NCI-H146 treated with DMSO at 0.1 percent for 48 hours (cell line): ENCODE data around the gene GTF3C5.
"Not testable (repeated sequence)": the region's sequence is repeated elsewhere in the genome, so short reads cannot be mapped to it uniquely, and the experiment has no call there.

Experiments
- DNase-seq: peaks from one replicate; lab custom pipeline; 2025; ENCODE audit not compliant: unreplicated experiment; lab: John Stamatoyannopoulos, UW

Gene GTF3C5

GRCh38 chr9:133051966-133052539 is 21.3 kb downstream of the GTF3C5 start:
- no peak for DNase-seq

GRCh38 chr9:133054194-133054890 is 23.5 kb downstream of the GTF3C5 start:
- no peak for DNase-seq

DNA sequence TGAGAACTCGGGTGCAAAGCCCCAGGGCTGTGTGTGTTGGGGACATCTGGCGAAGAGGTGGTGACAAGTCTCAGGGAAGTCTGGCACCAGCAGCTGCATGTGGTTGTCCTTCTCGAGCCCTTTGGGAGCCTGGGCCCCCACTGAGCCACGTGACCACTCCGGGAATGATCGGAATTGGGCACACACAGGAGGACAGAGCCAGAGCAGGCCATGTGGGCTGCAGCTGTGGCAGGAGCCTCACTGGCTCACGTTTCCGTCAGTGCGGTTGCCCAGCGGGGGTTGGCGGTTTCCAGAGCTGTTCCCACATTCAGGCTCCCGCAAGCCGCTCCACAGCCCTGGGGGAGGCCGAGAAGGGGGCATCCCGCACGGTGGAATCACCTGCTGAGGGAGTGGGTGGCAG is 24.2 kb downstream of the GTF3C5 start:
- no peak for DNase-seq

- DNase-seq, result no peak
These were observed 25.1 kb downstream of the GTF3C5 start for GRCh38 chr9:133055788-133056420.

DNA sequence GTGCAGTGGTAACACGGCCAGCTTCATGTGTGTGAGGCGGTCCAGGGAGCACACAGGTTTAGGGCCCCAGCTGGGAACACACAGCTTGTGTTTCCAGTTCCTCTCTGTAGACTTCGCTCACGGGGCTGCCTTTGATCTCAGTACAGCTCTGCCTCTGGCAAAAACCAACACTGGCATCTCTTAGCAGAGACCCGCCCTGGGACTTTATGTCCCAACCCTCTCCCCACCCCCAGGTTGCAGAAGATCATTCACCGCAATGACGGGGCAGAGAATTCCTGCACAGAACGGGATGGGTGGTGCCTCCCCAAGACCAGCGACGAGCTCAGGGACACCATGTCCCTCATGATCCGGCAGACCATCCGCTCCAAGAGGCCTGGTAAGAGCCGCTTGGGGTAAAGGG is 25.7 kb downstream of the GTF3C5 start:
- no peak for DNase-seq

GRCh38 chr9:133057006-133057405 is 26.2 kb downstream of the GTF3C5 start:
- DNase-seq, result no peak

- DNase-seq, result no peak
These were observed 26.8 kb downstream of the GTF3C5 start for GRCh38 chr9:133057553-133057952.

GRCh38 chr9:133058071-133058470 is 27.3 kb downstream of the GTF3C5 start:
- no peak for DNase-seq

GRCh38 chr9:133058550-133059320 is 27.9 kb downstream of the GTF3C5 start:
- no peak for DNase-seq

GRCh38 chr9:133059623-133060022 is 28.8 kb downstream of the GTF3C5 start:
- DNase-seq, result no peak

DNA sequence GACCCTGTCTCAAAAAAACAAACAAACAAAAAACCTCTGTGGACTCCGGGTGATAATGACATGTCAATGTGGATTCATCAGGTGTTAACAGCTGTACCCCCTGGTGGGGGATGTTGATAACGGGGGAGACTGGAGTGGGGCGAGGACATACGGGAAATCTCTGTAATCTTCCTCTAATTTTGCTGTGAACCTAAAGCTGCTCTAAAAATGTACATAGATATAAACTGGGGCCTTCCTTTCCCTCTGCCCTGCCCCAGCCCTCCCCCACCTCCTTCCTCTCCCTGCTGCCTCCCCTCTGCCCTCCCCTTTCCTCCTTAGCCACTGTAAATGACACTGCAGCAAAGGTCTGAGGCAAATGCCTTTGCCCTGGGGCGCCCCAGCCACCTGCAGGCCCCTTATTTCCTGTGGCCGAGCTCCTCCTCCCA is 29.6 kb downstream of the GTF3C5 start:
- no peak for DNase-seq

DNA sequence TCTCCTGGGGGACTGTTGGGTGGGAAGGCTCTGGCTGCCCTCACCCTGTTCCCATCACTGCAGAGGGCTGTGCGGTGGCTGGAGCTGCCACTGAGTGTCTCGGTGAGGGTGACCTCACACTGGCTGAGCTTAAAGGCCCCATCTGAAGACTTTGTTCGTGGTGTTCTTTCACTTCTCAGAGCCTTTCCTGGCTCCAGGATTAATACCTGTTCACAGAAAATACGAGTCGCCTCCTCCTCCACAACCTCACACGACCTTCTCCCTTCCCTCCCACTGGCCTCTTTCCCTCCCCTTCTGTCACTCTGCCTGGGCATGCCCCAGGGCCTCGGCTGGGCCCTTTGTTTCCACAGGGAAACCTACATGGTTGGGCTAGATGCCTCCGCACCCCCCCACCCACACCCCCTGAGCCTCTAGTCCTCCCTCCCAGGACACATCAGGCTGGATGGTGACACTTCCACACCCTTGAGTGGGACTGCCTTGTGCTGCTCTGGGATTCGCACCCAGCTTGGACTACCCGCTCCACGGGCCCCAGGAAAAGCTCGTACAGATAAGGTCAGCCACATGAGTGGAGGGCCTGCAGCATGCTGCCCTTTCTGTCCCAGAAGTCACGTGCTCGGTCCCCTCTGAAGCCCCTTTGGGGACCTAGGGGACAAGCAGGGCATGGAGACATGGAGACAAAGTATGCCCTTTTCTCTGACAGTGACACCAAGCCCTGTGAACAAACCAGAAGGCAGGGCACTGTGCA is 30.4 kb downstream of the GTF3C5 start:
- DNase-seq, result not testable (repeated sequence)

GRCh38 chr9:133061764-133062145 is 31.0 kb downstream of the GTF3C5 start, which contains the start of gene CEL:
TSS of gene CEL (plus strand) at chr9:133061981. CDS start at chr9:133062003, 22 bp downstream.
- peak; percentile 17 for DNase-seq

DNA sequence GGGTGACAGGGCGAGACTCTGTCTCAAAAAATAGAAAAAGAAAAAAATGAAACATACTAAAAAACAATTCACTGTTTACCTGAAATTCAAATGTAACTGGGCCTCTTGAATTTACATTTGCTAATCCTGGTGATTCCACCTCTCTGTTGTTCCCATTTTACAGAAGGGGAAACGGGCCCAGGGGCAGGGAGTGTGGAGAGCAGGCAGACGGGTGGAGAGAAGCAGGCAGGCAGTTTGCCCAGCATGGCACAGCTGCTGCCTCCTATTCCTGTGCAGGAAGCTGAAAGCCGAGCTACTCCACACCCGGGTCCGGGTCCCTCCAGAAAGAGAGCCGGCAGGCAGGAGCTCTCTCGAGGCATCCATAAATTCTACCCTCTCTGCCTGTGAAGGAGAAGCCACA is 31.8 kb downstream of the GTF3C5 start:
- DNase-seq, result not testable (repeated sequence)

GRCh38 chr9:133063159-133063499 is 32.3 kb downstream of the GTF3C5 start:
- DNase-seq, result no peak

DNA sequence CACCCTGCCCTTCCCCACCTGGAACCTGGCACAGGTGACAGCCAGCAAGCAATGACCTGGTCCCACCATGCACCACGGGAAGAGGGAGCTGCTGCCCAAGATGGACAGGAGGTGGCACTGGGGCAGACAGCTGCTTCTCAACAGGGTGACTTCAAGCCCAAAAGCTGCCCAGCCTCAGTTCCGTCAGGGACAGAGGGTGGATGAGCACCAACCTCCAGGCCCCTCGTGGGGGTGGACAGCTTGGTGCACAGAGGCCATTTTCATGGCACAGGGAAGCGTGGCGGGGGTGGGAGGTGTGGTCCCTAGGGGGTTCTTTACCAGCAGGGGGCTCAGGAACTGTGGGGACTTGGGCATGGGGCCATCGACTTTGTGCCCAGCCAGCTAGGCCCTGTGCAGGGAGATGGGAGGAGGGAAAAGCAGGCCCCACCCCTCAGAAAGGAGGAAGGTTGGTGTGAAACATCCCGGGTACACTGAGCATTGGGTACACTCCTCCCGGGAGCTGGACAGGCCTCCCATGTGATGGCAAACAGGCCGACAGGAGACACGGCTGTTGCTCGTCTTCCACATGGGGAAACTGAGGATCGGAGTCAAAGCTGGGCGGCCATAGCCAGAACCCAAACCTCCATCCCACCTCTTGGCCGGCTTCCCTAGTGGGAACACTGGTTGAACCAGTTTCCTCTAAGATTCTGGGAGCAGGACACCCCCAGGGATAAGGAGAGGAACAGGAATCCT is 32.9 kb downstream of the GTF3C5 start:
- no peak for DNase-seq

- DNase-seq, result no peak
These were observed 33.7 kb downstream of the GTF3C5 start for GRCh38 chr9:133064241-133065069.

- no peak for DNase-seq
These were observed 34.2 kb downstream of the GTF3C5 start for GRCh38 chr9:133065070-133065388.

GRCh38 chr9:133066181-133066983 is 35.6 kb downstream of the GTF3C5 start:
- DNase-seq, result no peak
